ENCODE data around the gene LSAMP.

GRCh38 chr3:116211901-116212300 lies 233.4 kb downstream of the LSAMP start:
- TF ChIP-seq POLR2AphosphoS5 (IDR thresholded peaks at IDR 0.05; ENCODE audit: low read depth), result no peak
- TF ChIP-seq CTCF (conservative IDR thresholded peaks at IDR 0.05; ENCODE audit: low read depth in 2 of 2), result no peak
- TF ChIP-seq EZH2 (IDR thresholded peaks at IDR 0.05; ENCODE audit: low read depth, unreplicated experiment), result no peak
